ES-I3 (cell line): ENCODE measurements around the gene XIAP.
"Not testable (repeated sequence)": the region's sequence is repeated elsewhere in the genome, so short reads cannot be mapped to it uniquely, and the experiment has no call there.

Source experiments
- H3K36me3 ChIP-seq: 2 replicates; pipeline ENCODE4 v1.6.1; 2013; ENCODE audit warnings: mild to moderate bottlenecking, low read length, control low read depth, moderate library complexity; ENCODE audit not compliant: insufficient read depth
- H3K4me1 ChIP-seq: 2 replicates; pipeline ENCODE4 v1.6.1; 2013; ENCODE audit warnings: mild to moderate bottlenecking, control low read depth, low read length; ENCODE audit not compliant: insufficient read depth
- H3K9ac ChIP-seq: 2 replicates; pipeline ENCODE4 v1.6.1; 2013; ENCODE audit warnings: low read depth, mild to moderate bottlenecking, low read length, moderate library complexity
- H3K9me3 ChIP-seq: 2 replicates; pipeline ENCODE4 v1.6.1; 2013; ENCODE audit warnings: mild to moderate bottlenecking, low read length, moderate library complexity; ENCODE audit not compliant: control insufficient read depth, insufficient read depth

XIAP gene

GRCh38 chrX:123859846-123860838, at the start of gene XIAP:
XIAP (plus strand) TSS chrX:123860053; CDS start chrX:123885663, 25,610 bp downstream.
- peak within 1 kb of the TSS; percentile 96 for H3K9ac ChIP-seq
- H3K36me3 ChIP-seq = no peaks in the 10 kb centered on the region; the same call in 1 of the 2 replicates
- H3K4me1 ChIP-seq = no peaks in the 10 kb centered on the region; the same call in 1 of the 2 replicates
- H3K9me3 ChIP-seq = no peaks in the 10 kb centered on the region

- Histone ChIP-seq H3K9ac (no peak overlapping the region), H3K36me3 (no peaks in the 10 kb centered on the region), H3K4me1 (no peaks in the 10 kb centered on the region), H3K9me3 (no peaks in the 10 kb centered on the region)
These were observed 45.5 kb upstream of the XIAP start for GRCh38 chrX:123814343-123814742.

GRCh38 chrX:123814934-123815394, 44.9 kb upstream of the XIAP start:
- H3K4me1 ChIP-seq, H3K9me3 ChIP-seq, H3K9ac ChIP-seq, H3K36me3 ChIP-seq: not testable (repeated sequence)

- H3K9me3 ChIP-seq = no peaks in the 10 kb centered on the region
- no peak overlapping the region for H3K9ac ChIP-seq
- no peaks in the 10 kb centered on the region for H3K36me3 ChIP-seq
- H3K4me1 ChIP-seq = no peaks in the 10 kb centered on the region
These were observed 42.5 kb upstream of the XIAP start for GRCh38 chrX:123817288-123817894.

- Histone ChIP-seq H3K9ac (no peak overlapping the region), H3K4me1 (no peaks in the 10 kb centered on the region), H3K36me3 (no peaks in the 10 kb centered on the region), H3K9me3 (no peaks in the 10 kb centered on the region)
These were observed 41.6 kb upstream of the XIAP start for GRCh38 chrX:123818243-123818642.

- H3K4me1 ChIP-seq = peaks cover 17% of the 10 kb centered on the region
- H3K9me3 ChIP-seq = no peaks in the 10 kb centered on the region
- H3K9ac ChIP-seq = no peak overlapping the region
- H3K36me3 ChIP-seq = no peaks in the 10 kb centered on the region
These were observed 36.9 kb upstream of the XIAP start for GRCh38 chrX:123822965-123823364.

- Histone ChIP-seq H3K9me3 (no peaks in the 10 kb centered on the region), H3K36me3 (no peaks in the 10 kb centered on the region), H3K9ac (no peak overlapping the region), H3K4me1 (peaks cover 4% of the 10 kb centered on the region; the same call in 1 of the 2 replicates)
These were observed 29.5 kb upstream of the XIAP start for GRCh38 chrX:123830309-123830708.

GRCh38 chrX:123833387-123833786, 26.5 kb upstream of the XIAP start:
- no peaks in the 10 kb centered on the region for H3K9me3 ChIP-seq
- H3K36me3 ChIP-seq = no peaks in the 10 kb centered on the region
- H3K9ac ChIP-seq = no peak overlapping the region
- H3K4me1 ChIP-seq = no peaks in the 10 kb centered on the region

- Histone ChIP-seq H3K36me3 (no peaks in the 10 kb centered on the region), H3K4me1 (no peaks in the 10 kb centered on the region), H3K9ac (no peak overlapping the region), H3K9me3 (no peaks in the 10 kb centered on the region)
These were observed 25.7 kb upstream of the XIAP start for GRCh38 chrX:123834116-123834515.

- no peaks in the 10 kb centered on the region for H3K9me3 ChIP-seq
- H3K4me1 ChIP-seq = no peaks in the 10 kb centered on the region
- H3K9ac ChIP-seq = no peak overlapping the region
- H3K36me3 ChIP-seq = no peaks in the 10 kb centered on the region
These were observed 24.0 kb upstream of the XIAP start for GRCh38 chrX:123835661-123836371.

GRCh38 chrX:123845129-123845528, 14.7 kb upstream of the XIAP start:
- not testable (repeated sequence) for H3K9ac ChIP-seq, H3K9me3 ChIP-seq, H3K4me1 ChIP-seq, H3K36me3 ChIP-seq

GRCh38 chrX:123846577-123847038, 13.2 kb upstream of the XIAP start:
- peaks cover 5% of the 10 kb centered on the region; the same call in 1 of the 2 replicates for H3K4me1 ChIP-seq
- no peak overlapping the region for H3K9ac ChIP-seq
- no peaks in the 10 kb centered on the region for H3K9me3 ChIP-seq
- no peaks in the 10 kb centered on the region for H3K36me3 ChIP-seq

- Histone ChIP-seq H3K36me3 (no peaks in the 10 kb centered on the region), H3K4me1 (peaks cover 5% of the 10 kb centered on the region; the same call in 1 of the 2 replicates), H3K9me3 (no peaks in the 10 kb centered on the region), H3K9ac (no peak overlapping the region)
These were observed 12.8 kb upstream of the XIAP start for GRCh38 chrX:123847056-123847455.

GRCh38 chrX:123849096-123849495, 10.8 kb upstream of the XIAP start:
- no peak overlapping the region for H3K9ac ChIP-seq
- H3K9me3 ChIP-seq = no peaks in the 10 kb centered on the region
- peaks cover 5% of the 10 kb centered on the region; the same call in 1 of the 2 replicates for H3K4me1 ChIP-seq
- no peaks in the 10 kb centered on the region for H3K36me3 ChIP-seq
